ENCODE measurements around the gene LIG1. TPM values are rescaled to one million over a fixed set of nuclear protein-coding genes. Genes with fewer than 3 reads are reported as not detected.
A peak's percentile ranks its signal among the peaks of the same experiment; 100 is the strongest.

Gene LIG1
- total and polyA plus RNA-seq, 2 of the 13 experiments (the other 11 are each of a cell fraction or from before 2014, with no cell fraction given), result 20.1 to 64.4 TPM

- TF ChIP-seq ZNF407 (CRISPR knock-in tag; IDR thresholded peaks at IDR 0.05; ENCODE audit: not compliant biosample characterization) (no peak), ATF4 (CRISPR knock-in tag; IDR thresholded peaks at IDR 0.05) (no peak), ZNF768 (CRISPR knock-in tag; IDR thresholded peaks at IDR 0.05) (peak; percentile 55; the same call in 1 of the 2 replicates), ZNF552 (CRISPR knock-in tag; IDR thresholded peaks at IDR 0.05; ENCODE audit: borderline replicate concordance) (peak; percentile 14; the same call in 1 of the 2 replicates), PITX1 (CRISPR knock-in tag; IDR thresholded peaks at IDR 0.05) (no peak), ELF3 (CRISPR knock-in tag; IDR thresholded peaks at IDR 0.05) (peak; percentile 59; the same call in 1 of the 2 replicates), PHF5A (CRISPR knock-in tag; IDR thresholded peaks at IDR 0.05; ENCODE audit: low read depth, unreplicated experiment) (no peak), ZNF234 (CRISPR knock-in tag; conservative IDR thresholded peaks at IDR 0.05) (no peak), SMAD3 (CRISPR knock-in tag; IDR thresholded peaks at IDR 0.05) (no peak), SMAD1 (CRISPR knock-in tag; IDR thresholded peaks at IDR 0.05; ENCODE audit: borderline replicate concordance, low read depth) (peak; percentile 81; the same call in 1 of the 2 replicates), ZBTB43 (CRISPR knock-in tag; conservative IDR thresholded peaks at IDR 0.05) (peak; percentile 63; the same call in 1 of the 2 replicates)
Observed at GRCh38 chr19:48203794-48204628, 33.9 kb upstream of the LIG1 start (continued).
